HUDEP-2 (cell line): Measurements from ENCODE around the gene DEUP1.
"Not testable (repeated sequence)": the region's sequence is repeated elsewhere in the genome, so short reads cannot be mapped to it uniquely, and the experiment has no call there.

ENCODE experiments used
- DNase-seq, 76 experiments: peaks; one replicate each; lab custom pipeline; 2025; ENCODE audit not compliant: unreplicated experiment in 76 of 76; lab: John Stamatoyannopoulos, UW

DEUP1 gene

GRCh38 chr11:93348930-93349329 is 18.4 kb downstream of the DEUP1 start:
- DNase-seq = no peak

GRCh38 chr11:93350835-93351234 is 20.3 kb downstream of the DEUP1 start:
- no peak for DNase-seq

- DNase-seq = no peak
Observed at GRCh38 chr11:93359396-93359795, 28.9 kb downstream of the DEUP1 start.

- DNase-seq = no peak
Observed at GRCh38 chr11:93361435-93361834, 30.9 kb downstream of the DEUP1 start.

GRCh38 chr11:93368022-93368421 is 37.5 kb downstream of the DEUP1 start:
- DNase-seq = no peak

GRCh38 chr11:93370260-93370659 is 39.7 kb downstream of the DEUP1 start:
- DNase-seq = no peak

- DNase-seq = no peak
Observed at GRCh38 chr11:93389737-93390136, 59.2 kb downstream of the DEUP1 start.

- DNase-seq = no peak
Observed at GRCh38 chr11:93392867-93393266, 62.3 kb downstream of the DEUP1 start.

GRCh38 chr11:93393386-93393785 is 62.8 kb downstream of the DEUP1 start:
- no peak for DNase-seq

- no peak for DNase-seq
Observed at GRCh38 chr11:93394488-93394887, 63.9 kb downstream of the DEUP1 start.

GRCh38 chr11:93396316-93396715 is 65.8 kb downstream of the DEUP1 start:
- DNase-seq = no peak

GRCh38 chr11:93403930-93404329 is 73.4 kb downstream of the DEUP1 start:
- no peak for DNase-seq

- no peak for DNase-seq
Observed at GRCh38 chr11:93407777-93408401, 77.3 kb downstream of the DEUP1 start.

- DNase-seq = no peak
Observed at GRCh38 chr11:93410441-93410840, 79.9 kb downstream of the DEUP1 start.

- no peak for DNase-seq
Observed at GRCh38 chr11:93411705-93412104, 81.2 kb downstream of the DEUP1 start.

GRCh38 chr11:93432247-93432646 is 101.7 kb downstream of the DEUP1 start:
- DNase-seq = no peak

GRCh38 chr11:93443232-93443631 is 112.7 kb downstream of the DEUP1 start:
- DNase-seq = not testable (repeated sequence)

- no peak for DNase-seq
Observed at GRCh38 chr11:93444617-93445073, 114.1 kb downstream of the DEUP1 start.

GRCh38 chr11:93458286-93458685 is 127.7 kb downstream of the DEUP1 start:
- no peak for DNase-seq

GRCh38 chr11:93463666-93464065 is 133.1 kb downstream of the DEUP1 start:
- not testable (repeated sequence) for DNase-seq

- no peak for DNase-seq
Observed at GRCh38 chr11:93464927-93465540, 134.5 kb downstream of the DEUP1 start.

GRCh38 chr11:93467054-93467453 is 136.5 kb downstream of the DEUP1 start:
- DNase-seq = no peak

- DNase-seq = no peak
Observed at GRCh38 chr11:93468290-93468689, 137.7 kb downstream of the DEUP1 start.
